ENCODE results near the gene CLDN11. TPM values are rescaled to one million over a fixed set of nuclear protein-coding genes. Genes with fewer than 3 reads are reported as not detected.
A peak's percentile ranks its signal among the peaks of the same experiment; 100 is the strongest.

Gene CLDN11
- total and polyA plus RNA-seq, 4 donors = 328 to 479 (median 419) TPM

DNA sequence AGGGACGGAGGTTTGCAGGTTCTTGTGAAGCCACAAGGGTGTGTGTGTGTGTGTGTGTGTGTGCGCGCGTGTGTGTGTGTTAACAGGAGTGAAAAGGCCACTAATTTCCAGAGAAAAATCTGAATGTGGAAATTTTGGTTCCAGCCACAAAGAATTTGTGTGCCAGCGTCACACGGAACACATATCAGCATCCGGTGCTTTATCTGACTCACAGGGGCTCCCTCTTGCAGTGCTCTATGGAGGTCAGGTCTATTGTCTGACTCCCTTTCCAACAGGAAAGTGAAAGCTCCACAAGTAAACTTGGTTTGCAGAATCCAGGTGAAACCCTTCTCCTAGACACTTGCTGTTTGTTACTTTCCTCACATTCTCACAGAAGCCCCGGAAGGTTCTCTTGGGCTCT, 6.2 kb downstream of the CLDN11 start:
- 83% methylated on average over 7 of the region's 8 CpGs for WGBS (ENCODE audit: insufficient coverage)

GRCh38 chr3:170425491-170426239, 7.0 kb downstream of the CLDN11 start:
- Histone ChIP-seq H3K27me3 (ENCODE audit: control insufficient read depth, insufficient read depth, low read length) (no peaks in the 10 kb centered on the region), H3K4me1 (ENCODE audit: control insufficient read depth, insufficient read depth, low read length) (peaks cover 18% of the 10 kb centered on the region), H3K27ac (ENCODE audit: low read depth, low read length) (peak overlapping the region; percentile 79), H3K9me3 (ENCODE audit: control insufficient read depth, insufficient read depth, low read length) (no peaks in the 10 kb centered on the region), H3K4me3 (ENCODE audit: low read depth, low read length) (no peak overlapping the region), H3K36me3 (ENCODE audit: control insufficient read depth, insufficient read depth, low read length) (no peaks in the 10 kb centered on the region)
- WGBS (ENCODE audit: insufficient coverage) = 42% methylated on average over 9 of the region's 11 CpGs
- peak in 1 of 6 donors; percentile 58 for DNase-seq (ENCODE audit: low read depth in 4 of 6, low spot score in 6 of 6)

More for the DNA sequence above, 6.2 kb downstream of the CLDN11 start:
- peaks cover 22% of the 10 kb centered on the region for H3K4me1 ChIP-seq (ENCODE audit: control insufficient read depth, insufficient read depth, low read length)
- peak overlapping the region; percentile 79 for H3K27ac ChIP-seq (ENCODE audit: low read depth, low read length)
- no peak for DNase-seq (ENCODE audit: low read depth in 4 of 6, low spot score in 6 of 6)
- H3K9me3 ChIP-seq (ENCODE audit: control insufficient read depth, insufficient read depth, low read length) = no peaks in the 10 kb centered on the region
- H3K36me3 ChIP-seq (ENCODE audit: control insufficient read depth, insufficient read depth, low read length) = no peaks in the 10 kb centered on the region
- H3K27me3 ChIP-seq (ENCODE audit: control insufficient read depth, insufficient read depth, low read length) = no peaks in the 10 kb centered on the region
- no peak overlapping the region for H3K4me3 ChIP-seq (ENCODE audit: low read depth, low read length)

DNA sequence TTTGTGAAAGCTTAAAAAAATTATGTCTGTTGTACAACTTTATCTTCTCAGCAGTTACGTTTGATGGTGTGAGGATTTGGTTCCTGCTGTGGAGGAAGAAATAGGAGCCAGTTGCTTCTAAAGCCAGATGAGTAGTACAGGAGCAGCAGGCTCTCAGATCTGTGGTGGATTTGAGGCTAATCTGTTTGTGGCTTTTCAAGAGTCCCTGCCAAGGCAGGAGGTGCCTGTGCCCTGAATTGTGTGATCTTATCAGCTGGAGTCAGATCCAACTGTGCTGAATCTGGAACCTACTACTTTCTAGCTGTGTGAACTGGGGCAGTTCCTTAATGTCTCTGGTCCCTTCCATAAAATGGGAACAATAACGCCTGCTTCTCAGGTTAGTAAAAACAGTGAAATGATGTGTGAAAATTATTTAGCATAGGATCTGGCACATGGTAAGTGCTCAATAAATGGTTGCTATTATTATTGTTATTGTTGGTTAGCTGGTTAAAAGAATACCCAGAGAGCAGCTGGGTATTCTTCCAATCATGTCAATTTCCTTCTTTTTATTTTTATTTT, 7.7 kb downstream of the CLDN11 start:
- no peak for DNase-seq (ENCODE audit: low read depth in 4 of 6, low spot score in 6 of 6)
- no peak overlapping the region for H3K4me3 ChIP-seq (ENCODE audit: low read depth, low read length)
- no peaks in the 10 kb centered on the region for H3K36me3 ChIP-seq (ENCODE audit: control insufficient read depth, insufficient read depth, low read length)
- H3K27me3 ChIP-seq (ENCODE audit: control insufficient read depth, insufficient read depth, low read length) = no peaks in the 10 kb centered on the region
- 62% methylated on average over 2 of the region's 2 CpGs for WGBS (ENCODE audit: insufficient coverage)
- no peaks in the 10 kb centered on the region for H3K9me3 ChIP-seq (ENCODE audit: control insufficient read depth, insufficient read depth, low read length)
- peaks cover 15% of the 10 kb centered on the region for H3K4me1 ChIP-seq (ENCODE audit: control insufficient read depth, insufficient read depth, low read length)
- peak overlapping the region; percentile 79 for H3K27ac ChIP-seq (ENCODE audit: low read depth, low read length)

- WGBS (ENCODE audit: insufficient coverage) = no CpG with 5 or more reads among the region's 2 CpGs
- H3K27ac ChIP-seq (ENCODE audit: low read depth, low read length) = no peak overlapping the region
- H3K36me3 ChIP-seq (ENCODE audit: control insufficient read depth, insufficient read depth, low read length) = peaks cover 5% of the 10 kb centered on the region
- H3K4me1 ChIP-seq (ENCODE audit: control insufficient read depth, insufficient read depth, low read length) = peaks cover 14% of the 10 kb centered on the region
- H3K27me3 ChIP-seq (ENCODE audit: control insufficient read depth, insufficient read depth, low read length) = no peaks in the 10 kb centered on the region
- no peaks in the 10 kb centered on the region for H3K9me3 ChIP-seq (ENCODE audit: control insufficient read depth, insufficient read depth, low read length)
- DNase-seq (ENCODE audit: low read depth in 4 of 6, low spot score in 6 of 6) = no peak
- no peak overlapping the region for H3K4me3 ChIP-seq (ENCODE audit: low read depth, low read length)
These were observed 9.4 kb downstream of the CLDN11 start for GRCh38 chr3:170428095-170428494.

GRCh38 chr3:170429050-170429449, 10.4 kb downstream of the CLDN11 start:
- peak overlapping the region; percentile 31 for H3K27ac ChIP-seq (ENCODE audit: low read depth, low read length)

DNA sequence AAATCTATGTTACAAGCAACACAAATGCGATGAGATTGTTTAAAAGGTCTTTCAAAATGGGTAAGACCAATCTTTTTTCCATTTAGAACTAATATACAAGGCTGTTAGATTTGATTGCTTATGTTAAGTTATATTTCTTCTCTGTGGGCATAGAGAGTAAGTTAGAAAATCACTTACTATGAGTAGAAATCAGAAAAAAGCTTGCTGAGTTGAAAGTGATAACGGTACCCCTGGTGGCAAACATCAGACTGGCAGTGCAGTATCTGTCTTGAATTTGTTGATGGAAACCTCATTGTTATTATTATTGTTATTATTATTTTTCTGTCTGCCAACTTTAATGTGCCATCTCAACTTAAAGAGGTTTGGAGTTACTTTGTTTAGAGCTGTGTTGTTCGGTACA, 12.4 kb downstream of the CLDN11 start:
- Histone ChIP-seq H3K9me3 (ENCODE audit: control insufficient read depth, insufficient read depth, low read length) (no peaks in the 10 kb centered on the region), H3K4me1 (ENCODE audit: control insufficient read depth, insufficient read depth, low read length) (peaks cover 7% of the 10 kb centered on the region), H3K4me3 (ENCODE audit: low read depth, low read length) (no peak overlapping the region), H3K27ac (ENCODE audit: low read depth, low read length) (no peak overlapping the region), H3K27me3 (ENCODE audit: control insufficient read depth, insufficient read depth, low read length) (no peaks in the 10 kb centered on the region), H3K36me3 (ENCODE audit: control insufficient read depth, insufficient read depth, low read length) (peaks cover 5% of the 10 kb centered on the region)
- WGBS (ENCODE audit: insufficient coverage) = no CpG with 5 or more reads among the region's 3 CpGs
- no peak for DNase-seq (ENCODE audit: low read depth in 4 of 6, low spot score in 6 of 6)

More at GRCh38 chr3:170429050-170429449, 10.4 kb downstream of the CLDN11 start:
- WGBS (ENCODE audit: insufficient coverage) = no CpG with 5 or more reads among the region's 1 CpG
- Histone ChIP-seq H3K36me3 (ENCODE audit: control insufficient read depth, insufficient read depth, low read length) (peaks cover 5% of the 10 kb centered on the region), H3K27me3 (ENCODE audit: control insufficient read depth, insufficient read depth, low read length) (no peaks in the 10 kb centered on the region), H3K4me1 (ENCODE audit: control insufficient read depth, insufficient read depth, low read length) (peaks cover 14% of the 10 kb centered on the region), H3K4me3 (ENCODE audit: low read depth, low read length) (no peak overlapping the region), H3K9me3 (ENCODE audit: control insufficient read depth, insufficient read depth, low read length) (no peaks in the 10 kb centered on the region)
- peak in 1 of 6 donors; percentile 42 for DNase-seq (ENCODE audit: low read depth in 4 of 6, low spot score in 6 of 6)

DNA sequence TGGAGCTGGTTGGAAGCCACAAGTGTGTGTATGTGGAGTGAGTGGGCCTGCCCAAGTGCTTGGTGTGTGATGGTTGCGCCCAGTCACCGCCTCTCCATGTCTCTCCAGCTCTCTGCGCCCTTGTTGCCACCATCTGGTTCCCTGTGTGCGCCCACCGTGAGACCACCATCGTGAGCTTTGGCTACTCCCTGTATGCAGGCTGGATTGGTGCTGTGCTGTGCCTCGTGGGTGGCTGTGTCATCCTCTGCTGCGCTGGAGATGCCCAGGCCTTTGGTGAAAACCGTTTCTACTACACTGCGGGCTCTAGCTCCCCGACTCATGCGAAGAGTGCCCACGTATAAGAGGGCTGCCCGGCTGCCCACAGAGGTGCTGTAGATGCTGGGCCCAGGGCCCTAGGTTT, 13.7 kb downstream of the CLDN11 start:
- Histone ChIP-seq H3K9me3 (ENCODE audit: control insufficient read depth, insufficient read depth, low read length) (no peaks in the 10 kb centered on the region), H3K27ac (ENCODE audit: low read depth, low read length) (no peak overlapping the region), H3K4me3 (ENCODE audit: low read depth, low read length) (no peak overlapping the region), H3K27me3 (ENCODE audit: control insufficient read depth, insufficient read depth, low read length) (no peaks in the 10 kb centered on the region), H3K4me1 (ENCODE audit: control insufficient read depth, insufficient read depth, low read length) (peaks cover 7% of the 10 kb centered on the region), H3K36me3 (ENCODE audit: control insufficient read depth, insufficient read depth, low read length) (peaks cover 5% of the 10 kb centered on the region)
- 97% methylated on average over 14 of the region's 14 CpGs for WGBS (ENCODE audit: insufficient coverage)
- no peak for DNase-seq (ENCODE audit: low read depth in 4 of 6, low spot score in 6 of 6)

GRCh38 chr3:170436697-170437096, 18.0 kb downstream of the CLDN11 start:
- Histone ChIP-seq H3K4me1 (ENCODE audit: control insufficient read depth, insufficient read depth, low read length) (peaks cover 10% of the 10 kb centered on the region), H3K27me3 (ENCODE audit: control insufficient read depth, insufficient read depth, low read length) (no peaks in the 10 kb centered on the region), H3K27ac (ENCODE audit: low read depth, low read length) (peak overlapping the region; percentile 54), H3K9me3 (ENCODE audit: control insufficient read depth, insufficient read depth, low read length) (no peaks in the 10 kb centered on the region), H3K36me3 (ENCODE audit: control insufficient read depth, insufficient read depth, low read length) (peaks cover 5% of the 10 kb centered on the region), H3K4me3 (ENCODE audit: low read depth, low read length) (no peak overlapping the region)
- no peak for DNase-seq (ENCODE audit: low read depth in 4 of 6, low spot score in 6 of 6)
- no CpG with 5 or more reads among the region's 2 CpGs for WGBS (ENCODE audit: insufficient coverage)

GRCh38 chr3:170437176-170437575, 18.5 kb downstream of the CLDN11 start:
- H3K4me1 ChIP-seq (ENCODE audit: control insufficient read depth, insufficient read depth, low read length) = peaks cover 10% of the 10 kb centered on the region
- H3K4me3 ChIP-seq (ENCODE audit: low read depth, low read length) = no peak overlapping the region
- no peaks in the 10 kb centered on the region for H3K27me3 ChIP-seq (ENCODE audit: control insufficient read depth, insufficient read depth, low read length)
- peak in 2 of 6 donors; percentile 66 to 81 for DNase-seq (ENCODE audit: low read depth in 4 of 6, low spot score in 6 of 6)
- no CpG with 5 or more reads among the region's 4 CpGs for WGBS (ENCODE audit: insufficient coverage)
- peak overlapping the region; percentile 54 for H3K27ac ChIP-seq (ENCODE audit: low read depth, low read length)
- no peaks in the 10 kb centered on the region for H3K9me3 ChIP-seq (ENCODE audit: control insufficient read depth, insufficient read depth, low read length)
- H3K36me3 ChIP-seq (ENCODE audit: control insufficient read depth, insufficient read depth, low read length) = peaks cover 5% of the 10 kb centered on the region
